Raji (cell line): ENCODE results near the gene TRUB2.

Source experiments
- POLR2A ChIP-seq: IDR thresholded peaks from 2 replicates; pipeline ENCODE4 v1.6.1; 2011; ENCODE audit warnings: low read depth, low read length, control low read depth; ENCODE audit not compliant: insufficient read depth

The TRUB2 gene

GRCh38 chr9:128286440-128286839 lies 35.8 kb downstream of the TRUB2 start:
- TF ChIP-seq POLR2A, result no peak

GRCh38 chr9:128285033-128285784 lies 37.0 kb downstream of the TRUB2 start:
- no peak for TF ChIP-seq POLR2A

GRCh38 chr9:128282500-128282899 lies 39.7 kb downstream of the TRUB2 start:
- no peak for TF ChIP-seq POLR2A

DNA sequence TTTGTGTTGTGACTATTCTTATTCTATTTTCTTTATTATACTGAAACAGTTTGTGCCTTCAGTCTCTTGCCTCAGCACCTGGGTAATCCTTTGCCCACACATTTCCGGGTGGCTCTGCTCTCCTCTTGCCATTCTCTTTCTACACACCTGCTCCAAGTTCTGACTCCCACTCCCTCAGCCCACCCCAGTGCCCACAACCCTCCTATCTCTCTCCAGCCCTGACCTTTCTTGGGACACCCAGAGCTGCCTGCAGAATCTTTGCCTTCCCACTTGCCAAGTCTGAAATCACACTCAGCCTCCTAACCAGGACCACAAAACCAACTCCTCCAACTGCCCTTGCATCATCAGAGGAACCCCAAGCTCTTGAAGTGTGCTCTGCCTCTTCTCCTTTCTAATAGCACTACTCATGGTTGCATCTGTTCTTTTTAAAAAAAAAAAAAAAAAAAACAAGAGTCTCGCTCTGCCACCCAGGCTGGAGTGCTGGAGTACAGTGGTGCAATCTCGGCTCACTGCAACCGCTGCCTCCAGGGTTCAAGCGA lies 42.1 kb downstream of the TRUB2 start:
- no peak for TF ChIP-seq POLR2A

GRCh38 chr9:128276574-128277270 lies 45.5 kb downstream of the TRUB2 start:
- no peak for TF ChIP-seq POLR2A

DNA sequence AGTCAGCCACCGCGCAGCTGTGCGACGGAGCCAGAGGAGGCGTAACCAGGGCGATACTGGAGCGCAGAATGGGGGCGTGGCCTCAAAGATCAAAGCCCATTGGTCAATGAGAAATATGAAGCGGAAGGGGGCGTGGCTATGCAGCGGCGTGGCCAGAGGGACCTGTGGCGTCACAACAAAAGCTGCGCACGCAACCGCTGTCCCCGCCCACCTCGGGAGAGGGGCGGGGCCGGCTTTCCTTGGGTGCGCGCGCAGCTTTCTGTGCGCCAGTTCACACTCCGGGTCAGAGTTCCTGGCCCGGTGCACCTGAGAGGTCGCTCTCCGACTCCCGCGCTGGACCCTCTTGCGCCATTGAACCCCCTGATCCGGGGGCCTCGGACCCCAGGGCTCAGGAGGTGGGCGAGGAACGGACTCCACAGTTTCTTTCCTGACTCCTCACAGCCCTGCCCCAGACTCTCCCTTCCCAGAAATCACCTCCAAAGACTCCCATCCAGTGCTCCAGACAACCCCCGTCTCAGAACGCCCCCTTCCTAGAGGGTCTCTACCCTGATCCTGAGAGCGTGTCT lies 46.2 kb downstream of the TRUB2 start, which contains the start of gene SWI5:
Gene SWI5 (plus strand): TSS at position 269 of the 566 bp plus-strand sequence.
- peak; percentile 99 for TF ChIP-seq POLR2A

DNA sequence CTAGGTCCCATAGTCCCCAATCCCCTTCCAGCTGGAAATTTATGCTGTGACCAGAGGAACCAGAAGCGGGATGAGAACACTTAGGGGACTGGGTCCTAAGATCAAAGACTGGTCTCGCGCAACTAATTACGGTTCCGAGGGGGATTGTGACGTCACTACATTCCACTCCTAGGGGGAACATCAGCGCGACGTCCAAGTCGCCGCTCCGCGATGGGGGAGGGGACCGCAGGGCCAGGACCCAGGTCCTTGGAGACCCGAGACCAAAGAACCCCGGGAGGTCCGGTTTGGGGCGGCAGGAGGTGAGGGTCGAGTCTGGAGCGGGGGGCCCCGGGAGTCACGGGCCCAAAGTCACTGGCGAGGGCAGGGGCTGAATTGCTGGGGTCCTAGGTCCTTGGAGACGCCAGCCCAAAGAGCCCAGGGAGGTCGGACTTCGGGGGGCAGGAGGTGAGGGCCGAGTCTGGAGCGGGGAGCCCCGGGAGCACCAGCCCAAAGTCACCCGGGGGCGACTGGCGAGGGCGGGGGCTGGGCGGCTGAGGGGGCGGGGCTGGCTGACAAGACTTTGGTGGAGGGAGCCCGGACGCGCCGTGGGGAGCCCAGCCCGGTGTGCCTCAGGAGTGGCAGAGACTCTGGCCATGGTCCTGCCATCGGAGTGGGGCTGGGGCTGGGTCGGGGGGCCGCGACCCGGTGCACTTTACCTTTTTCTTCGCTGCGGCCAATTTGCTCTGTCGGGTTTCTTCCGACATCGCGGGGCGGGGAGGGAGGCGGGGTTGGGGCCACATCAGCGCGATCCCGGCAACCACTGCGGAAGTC lies 46.8 kb downstream of the TRUB2 start, which contains the start of gene GOLGA2:
Gene GOLGA2 (minus strand): TSS at position 810 of the 810 bp plus-strand sequence. CDS start 31 bp downstream, at position 779.
- TF ChIP-seq POLR2A, result no peak

DNA sequence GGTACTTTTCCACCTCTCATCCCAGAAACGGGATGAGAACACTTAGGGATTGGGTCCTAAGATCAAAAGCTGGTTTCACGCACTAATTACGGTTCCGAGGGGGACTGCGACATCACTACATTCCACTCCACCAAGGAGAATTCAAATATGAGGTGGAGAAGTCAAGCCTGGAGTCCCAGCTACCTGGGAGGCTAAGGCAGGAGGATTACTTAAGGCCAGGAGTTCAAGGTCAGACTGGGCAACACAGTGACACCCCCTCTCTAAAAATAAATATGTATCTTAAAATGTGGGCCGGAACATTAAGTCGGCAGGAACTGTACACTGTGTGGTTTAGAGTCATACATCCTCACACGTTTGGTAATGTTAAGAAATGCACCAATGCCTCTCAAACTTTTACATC lies 48.0 kb downstream of the TRUB2 start:
- TF ChIP-seq POLR2A, result no peak

GRCh38 chr9:128271512-128271911 lies 50.7 kb downstream of the TRUB2 start:
- TF ChIP-seq POLR2A, result no peak

DNA sequence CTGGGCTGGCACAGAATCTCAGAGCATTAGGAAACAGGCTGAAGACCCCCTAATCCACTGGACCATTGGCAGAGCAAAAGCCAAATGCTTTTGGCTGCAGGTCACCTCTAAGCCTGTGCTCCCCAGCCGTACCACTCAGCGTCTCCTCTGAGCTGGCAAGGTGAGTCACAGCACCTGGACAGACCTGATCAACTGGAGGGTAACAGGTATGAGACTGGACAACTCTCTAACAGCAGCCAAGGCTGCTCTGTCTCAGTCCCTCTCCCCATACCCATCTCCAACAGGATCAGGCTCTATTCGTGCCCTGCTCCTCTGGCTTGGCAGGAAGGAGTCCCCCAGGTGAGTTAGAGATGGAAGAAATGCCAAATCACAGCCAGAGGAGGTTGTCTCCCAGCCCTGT lies 51.1 kb downstream of the TRUB2 start:
- no peak for TF ChIP-seq POLR2A

DNA sequence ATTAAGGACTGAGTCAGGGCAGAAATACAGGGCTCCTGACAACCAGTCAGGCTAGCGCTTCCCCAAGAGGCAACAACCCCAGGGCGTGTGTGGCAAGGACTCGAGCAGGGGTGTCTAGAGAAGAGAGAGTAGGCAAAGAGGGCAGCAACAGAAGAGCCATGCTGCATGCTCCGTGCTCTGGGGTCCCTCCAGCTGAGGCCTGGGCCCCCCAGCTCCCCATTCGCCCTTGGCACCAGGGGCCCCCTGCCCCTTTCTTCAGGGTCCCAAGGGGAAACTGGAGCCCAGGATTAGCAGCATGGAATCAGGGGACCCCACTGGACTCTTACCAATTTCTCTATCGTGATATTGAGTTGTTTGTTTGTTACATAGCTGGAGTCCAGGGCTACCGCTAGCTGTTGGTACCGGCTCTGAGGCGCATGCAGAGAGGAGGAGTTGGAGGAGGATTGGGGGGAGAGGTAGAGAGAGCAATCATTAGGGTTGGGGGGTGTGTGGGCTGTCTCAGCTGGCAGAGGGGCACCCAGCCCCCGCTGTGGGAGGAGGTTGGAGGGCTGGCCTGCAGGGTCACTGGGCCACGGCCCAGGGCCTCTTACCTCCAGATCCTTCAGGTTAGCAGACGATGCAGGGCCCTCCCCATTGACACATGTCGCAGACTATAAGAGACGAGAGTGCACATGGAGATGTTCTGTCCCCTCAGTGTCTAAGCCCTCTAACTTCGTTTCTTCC lies 55.2 kb downstream of the TRUB2 start:
- TF ChIP-seq POLR2A, result no peak

DNA sequence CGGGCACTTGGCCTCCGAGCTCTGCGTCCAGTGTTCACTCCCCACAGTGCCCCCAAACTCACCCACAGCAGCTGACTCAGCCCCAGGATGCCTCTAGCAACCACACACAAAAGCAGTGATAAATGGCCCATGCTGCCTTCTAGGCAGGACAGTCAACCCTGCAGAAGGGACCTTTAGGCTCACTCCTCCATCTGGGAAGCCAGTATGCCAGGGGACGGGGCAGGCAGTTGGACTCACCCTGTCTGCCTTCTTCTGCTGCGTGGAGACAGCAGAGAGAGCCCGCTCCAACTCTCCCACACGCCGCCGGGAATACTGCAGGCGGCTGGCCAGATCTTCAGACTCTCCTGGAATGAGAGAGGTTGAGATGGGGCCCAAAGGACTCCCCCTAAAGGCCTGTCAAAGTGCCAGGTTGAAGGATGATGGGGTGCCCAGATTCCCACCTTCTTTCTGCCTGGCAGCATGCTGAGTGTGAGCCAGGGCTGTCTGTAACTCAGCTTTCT lies 56.8 kb downstream of the TRUB2 start:
- no peak for TF ChIP-seq POLR2A

GRCh38 chr9:128262687-128263086 lies 59.6 kb downstream of the TRUB2 start:
- TF ChIP-seq POLR2A, result no peak

DNA sequence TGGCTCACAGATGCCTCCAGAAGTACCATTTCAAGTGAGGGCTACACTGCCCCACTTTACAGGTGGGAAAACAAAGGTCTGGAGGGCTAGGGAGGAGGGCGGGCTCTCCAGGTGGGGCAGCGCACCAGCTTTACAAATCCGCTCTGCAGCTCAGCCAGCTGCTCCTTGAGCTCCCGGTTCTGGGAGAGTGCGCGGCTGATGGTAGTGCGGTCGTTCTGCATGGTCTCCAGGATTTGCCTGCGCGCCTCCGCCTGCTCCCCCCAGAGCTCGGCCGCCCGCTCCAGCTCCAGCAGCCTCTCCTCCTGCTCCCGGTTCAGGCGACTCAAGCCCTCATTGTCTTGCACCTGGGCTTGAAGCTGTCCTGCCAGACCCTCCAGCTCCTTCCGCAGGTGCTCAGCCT lies 61.9 kb downstream of the TRUB2 start:
- TF ChIP-seq POLR2A, result no peak

DNA sequence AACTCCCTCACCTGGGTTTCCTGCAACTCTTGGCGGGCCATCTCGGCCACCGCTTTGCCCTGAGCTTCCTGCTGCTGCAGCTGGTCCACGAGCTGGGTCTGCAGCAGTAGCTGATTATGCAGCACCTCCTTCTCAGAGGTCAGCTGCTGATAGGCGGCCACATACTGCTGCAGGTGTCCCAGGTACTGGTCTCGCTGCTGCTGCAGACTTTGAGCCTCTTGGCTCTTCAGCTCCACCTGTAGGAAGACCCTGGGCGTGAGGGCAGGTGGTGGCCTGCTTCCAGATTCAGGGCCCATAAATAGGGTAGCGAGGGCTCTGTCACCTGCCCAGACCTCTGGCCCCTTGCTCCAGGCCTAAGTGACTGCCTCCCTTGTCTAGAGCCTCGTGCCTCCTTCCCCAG lies 63.1 kb downstream of the TRUB2 start:
- no peak for TF ChIP-seq POLR2A

DNA sequence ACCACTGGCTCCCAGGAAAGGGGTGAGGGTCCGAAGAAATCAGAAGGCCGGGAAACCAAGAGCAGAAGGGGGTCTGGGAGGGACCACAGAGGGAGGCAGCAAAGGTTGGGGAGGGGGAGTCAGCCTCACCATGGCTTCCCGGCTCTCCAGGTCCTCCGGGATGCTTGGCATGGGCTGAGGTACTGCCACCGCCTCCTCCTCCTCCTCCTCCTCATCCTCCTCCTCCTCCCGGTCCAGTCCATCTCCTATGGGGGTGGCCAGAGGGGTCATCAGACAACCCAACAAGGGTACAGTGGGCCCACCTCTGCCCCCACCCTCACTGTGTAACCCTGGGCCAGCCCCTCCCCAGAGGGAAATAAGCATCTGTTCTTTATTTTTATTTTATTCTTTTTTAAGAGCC lies 63.9 kb downstream of the TRUB2 start:
- no peak for TF ChIP-seq POLR2A
